Right ventricle myocardium superior (tissue), 1 donor: ENCODE measurements around the gene LMF1. TPM values are rescaled to one million over a fixed set of nuclear protein-coding genes. Genes with fewer than 3 reads are reported as not detected.
A peak's percentile ranks its signal among the peaks of the same experiment; 100 is the strongest.
"Not testable (repeated sequence)": the region's sequence is repeated elsewhere in the genome, so short reads cannot be mapped to it uniquely, and the experiment has no call there.

ENCODE experiments used
- ATAC-seq: fragments of 200-7000 bp; cut with Tn5 transposase; one replicate; pipeline ENCODE4 v1.9.1; 2020; ENCODE audit warnings: mild to moderate bottlenecking; ENCODE audit not compliant: poor library complexity
- DNase-seq: peaks from one replicate; pipeline ENCODE4 v3.0.0-alpha.2; 2020
- intact Hi-C: fragments of 100-400 bp; cut with DNase I; formaldehyde crosslinking; loops from one replicate; pipeline ENCODE4 v1.11.2; 2022
- total RNA-seq: library from RNA; stranded (reverse); fragmentation: NEBNext Ultra II Directional; extraction: Animal tissue kit (Norgen Biotek cat#: 25700); gene quantifications from one replicate; pipeline ENCODE4 v1.2.1, GENCODE V29; 2021
- donor health status: DM: no; HTN: yes; CAD: no; lungs with severe emphysema.

The LMF1 gene
- total RNA-seq, 1 donor from 2014 or later: 5.6 TPM

DNA sequence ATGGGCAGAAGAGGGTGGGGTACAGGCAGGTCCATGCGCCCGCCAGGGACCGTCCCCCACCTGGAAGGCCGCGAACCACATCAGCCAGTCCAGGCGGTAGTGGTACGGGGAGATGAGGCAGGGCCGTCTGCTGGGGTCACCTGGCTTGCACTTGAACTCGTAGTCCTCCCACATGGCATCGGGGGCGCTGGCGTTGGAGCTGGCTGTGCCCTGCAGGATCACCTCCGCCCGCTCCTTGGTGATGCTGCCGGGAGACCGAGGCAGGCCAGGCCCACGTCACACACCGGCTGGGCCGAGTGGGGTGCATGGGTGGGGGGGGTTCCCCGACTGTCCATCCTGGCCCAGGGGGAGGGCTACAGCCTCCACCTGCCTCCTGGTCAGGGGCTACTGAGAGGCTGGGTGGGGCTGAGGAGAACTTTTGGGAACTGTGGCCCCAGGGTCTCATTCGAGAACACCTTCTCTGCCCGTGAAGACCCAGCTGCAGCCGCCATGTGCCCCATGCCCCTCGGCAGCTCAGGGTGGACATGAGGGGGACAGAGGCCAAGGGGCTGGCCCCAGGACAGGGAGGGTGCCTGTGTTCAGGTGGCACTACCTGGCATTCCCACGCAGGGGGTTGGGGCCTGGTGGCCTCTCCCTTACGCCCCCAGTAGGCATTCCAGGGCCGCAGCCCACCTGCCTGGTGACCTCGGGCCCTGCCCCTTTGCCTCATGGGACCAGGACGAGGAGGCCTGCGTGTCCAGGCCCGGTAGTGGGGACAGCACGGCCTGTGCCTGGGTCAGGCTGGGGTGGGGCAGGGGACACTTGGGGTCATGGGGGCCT, 100.8 kb downstream of the LMF1 start:
- DNase-seq: peak; percentile 28
- ATAC-seq: no peak
- intact Hi-C loops: no loop called here

DNA sequence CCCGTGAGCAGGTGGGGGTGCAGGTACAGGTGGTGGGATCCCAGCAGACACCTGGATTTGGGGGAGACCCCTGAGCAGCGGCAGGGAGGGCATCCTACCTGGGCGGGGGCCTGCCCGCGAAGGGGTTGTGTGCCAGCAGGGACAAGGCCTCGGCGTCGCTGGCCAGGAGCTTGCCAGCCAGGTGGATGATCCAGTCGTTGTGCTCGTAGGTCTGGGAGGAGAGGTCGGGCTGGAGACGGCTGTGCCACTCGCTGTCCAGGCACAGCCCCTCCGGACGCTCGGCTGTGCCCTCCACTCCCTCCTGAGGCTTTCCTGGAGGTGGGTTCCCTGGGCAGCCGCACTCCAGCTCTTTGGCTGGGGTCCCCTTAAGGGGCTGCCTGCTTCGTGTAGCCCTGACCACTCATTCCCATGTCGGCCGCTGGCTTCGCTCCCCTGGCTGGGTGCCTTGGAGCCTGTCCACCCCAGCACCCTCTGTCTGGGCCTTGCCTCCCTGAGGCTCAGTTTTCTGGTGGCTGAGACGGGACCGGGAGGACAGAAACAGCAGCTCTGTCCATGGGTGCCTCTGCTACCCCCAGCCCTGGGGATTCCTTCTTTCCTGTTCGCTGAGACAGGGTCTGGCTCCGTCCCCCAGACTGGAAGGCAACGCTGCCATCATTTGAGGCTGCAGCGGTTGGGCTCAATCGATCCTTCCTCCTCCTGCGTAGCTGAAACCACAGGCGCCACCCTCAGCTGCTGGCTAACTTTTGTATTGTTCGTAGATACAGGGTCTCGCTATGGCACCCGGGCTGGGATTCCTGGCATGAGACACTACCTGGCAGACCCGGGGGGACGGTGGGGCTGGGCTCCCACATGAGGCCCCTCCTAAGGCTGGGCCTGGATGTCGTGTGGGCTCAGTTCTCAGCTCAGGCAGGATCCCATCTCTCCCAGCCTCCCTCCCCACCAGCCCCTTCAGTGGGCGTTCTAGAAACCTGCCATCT, 101.7 kb downstream of the LMF1 start:
- DNase-seq: peak; percentile 26
- ATAC-seq: no peak
- intact Hi-C loops: no loop called here

DNA sequence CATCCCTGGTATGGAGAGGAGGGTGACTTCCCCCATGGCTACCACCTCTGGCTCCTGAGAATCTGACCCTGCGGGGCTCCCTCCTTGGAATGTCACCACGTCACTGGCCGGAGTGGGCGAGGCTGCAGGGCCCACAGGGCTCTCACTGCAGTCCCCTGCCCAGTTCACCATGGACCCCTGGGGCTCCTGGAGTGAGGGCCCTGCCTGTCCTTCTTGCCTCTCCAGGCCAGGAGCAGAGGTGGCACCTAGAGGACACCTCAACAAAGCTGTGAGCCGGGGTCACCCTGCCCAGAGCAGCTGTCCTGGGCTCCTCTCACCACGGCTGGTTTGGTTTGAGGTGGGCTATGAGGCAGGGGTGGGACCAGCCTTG, 102.4 kb downstream of the LMF1 start:
- ATAC-seq: no peak
- intact Hi-C loops: no loop called here
- peak; percentile 38 for DNase-seq

DNA sequence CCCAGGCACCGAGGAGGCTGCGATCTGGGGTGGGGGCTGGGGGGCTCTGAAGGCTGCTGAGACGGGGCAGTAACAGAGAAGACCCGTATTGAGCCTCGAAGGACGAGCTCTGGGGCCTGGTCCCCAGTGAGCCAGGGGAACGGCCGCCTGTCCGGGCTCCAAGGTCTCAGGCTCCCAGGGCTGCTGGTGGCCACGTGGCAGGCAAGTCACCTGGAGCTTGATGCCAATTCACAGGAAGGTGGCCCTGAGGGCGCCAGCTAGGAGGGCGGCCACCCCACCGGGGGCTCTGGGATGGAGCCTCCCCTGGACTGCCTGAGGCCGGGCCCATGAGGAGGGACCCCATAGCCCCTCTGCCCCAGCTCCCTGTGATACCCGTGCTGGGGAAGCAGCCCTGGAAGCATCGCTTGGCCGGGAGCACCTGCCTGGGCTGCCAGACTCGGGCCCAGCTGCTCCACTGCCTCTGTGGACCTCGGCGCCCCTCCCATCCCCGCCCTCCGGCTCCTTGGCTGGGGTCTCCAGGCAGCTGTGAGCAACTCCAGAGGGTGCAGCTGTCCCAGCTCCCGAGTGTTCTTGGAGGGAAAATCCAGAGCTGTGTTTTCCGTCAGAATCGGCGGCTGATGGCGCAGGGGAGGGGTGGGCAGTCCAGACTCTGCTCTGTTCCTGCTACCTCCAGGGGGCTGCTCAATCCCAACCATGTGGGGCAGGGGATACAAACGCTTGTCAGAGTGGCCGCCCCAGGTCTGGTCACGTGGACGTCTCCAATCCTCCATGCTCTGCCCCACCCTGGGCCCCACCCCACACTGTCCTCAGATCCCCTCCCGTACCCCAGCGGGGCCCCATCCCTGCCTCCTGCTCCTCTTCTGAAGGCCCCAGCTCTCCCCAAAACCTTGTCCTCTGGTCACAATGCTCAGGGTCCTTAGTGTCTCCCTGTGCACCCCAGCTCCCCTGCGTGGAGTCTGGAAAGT, 103.1 kb downstream of the LMF1 start:
- intact Hi-C loops: no loop called here
- ATAC-seq (no peak), DNase-seq (peak; percentile 34)

DNA sequence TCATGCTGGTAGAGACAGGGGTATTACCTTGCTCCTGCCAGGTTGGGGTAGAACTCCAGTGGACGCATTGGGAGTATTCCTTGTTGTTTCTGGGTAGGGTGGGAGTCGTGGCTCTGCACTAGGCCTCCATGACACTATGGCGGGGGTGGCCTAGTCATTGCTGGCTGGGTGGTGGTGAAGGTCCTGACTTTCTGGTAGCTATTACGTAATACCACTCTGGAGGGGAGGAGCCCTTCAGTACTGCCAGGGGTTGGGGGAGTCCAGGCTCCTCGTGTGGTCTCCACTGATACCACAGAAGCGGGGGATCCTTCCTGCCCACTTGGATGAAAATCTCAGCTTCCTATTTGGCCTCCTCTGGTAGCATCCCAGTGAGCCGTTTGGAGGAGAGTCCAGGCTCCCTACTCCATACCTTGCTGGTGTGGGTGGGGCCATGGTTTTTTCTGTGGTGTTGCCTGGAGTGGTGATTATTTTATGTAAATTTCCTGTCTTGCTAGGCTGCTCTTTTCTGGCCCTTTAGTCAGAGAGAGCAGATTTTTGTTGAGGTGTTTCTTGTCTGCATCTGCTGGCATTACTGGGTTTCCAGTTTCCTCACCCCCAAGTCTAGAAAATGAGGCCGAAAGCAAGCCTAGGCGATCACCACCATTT, 104.4 kb downstream of the LMF1 start:
- ATAC-seq (no peak), DNase-seq (no peak)
- intact Hi-C loops: no loop called here

DNA sequence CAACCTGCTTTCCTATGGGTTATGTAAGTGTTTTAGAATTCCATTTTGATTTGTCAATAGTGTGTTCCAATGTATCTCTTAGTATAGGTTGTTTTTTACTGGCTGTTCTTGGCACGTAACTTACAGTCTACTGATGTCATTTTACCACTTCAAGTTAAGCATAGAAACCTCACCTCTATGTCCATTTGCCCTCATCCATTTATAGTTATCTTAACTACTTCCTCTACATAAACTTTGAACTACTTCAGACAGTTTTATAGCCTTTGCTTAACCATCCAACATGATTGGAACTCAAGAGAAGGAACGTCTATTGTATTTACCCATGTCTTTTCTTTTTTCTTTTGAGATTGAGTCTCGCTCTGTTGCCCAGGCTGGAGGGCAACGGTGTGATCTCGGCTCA, 105.8 kb downstream of the LMF1 start:
- ATAC-seq (no peak), DNase-seq (no peak)
- intact Hi-C loops: no loop called here

DNA sequence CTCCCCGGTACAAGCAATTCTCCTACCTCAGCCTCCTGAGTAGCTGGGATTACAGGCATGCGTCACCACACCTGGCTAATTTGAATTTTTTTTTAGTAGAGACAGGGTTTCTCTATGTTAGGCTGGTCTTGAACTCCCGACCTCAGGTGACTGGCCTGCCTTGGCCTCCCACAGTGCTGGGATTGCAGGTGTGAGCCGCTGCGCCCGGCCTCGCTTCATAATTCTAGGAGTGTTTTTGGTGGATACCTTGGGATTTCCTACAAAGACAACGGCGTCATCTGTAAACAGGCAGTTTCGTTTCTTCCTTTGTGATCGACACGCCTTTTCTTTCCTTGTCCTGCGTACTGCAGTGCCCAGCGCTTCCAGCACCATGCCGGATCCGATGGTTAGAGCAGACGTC, 109.3 kb downstream of the LMF1 start:
- DNase-seq (no peak), ATAC-seq (no peak)

DNA sequence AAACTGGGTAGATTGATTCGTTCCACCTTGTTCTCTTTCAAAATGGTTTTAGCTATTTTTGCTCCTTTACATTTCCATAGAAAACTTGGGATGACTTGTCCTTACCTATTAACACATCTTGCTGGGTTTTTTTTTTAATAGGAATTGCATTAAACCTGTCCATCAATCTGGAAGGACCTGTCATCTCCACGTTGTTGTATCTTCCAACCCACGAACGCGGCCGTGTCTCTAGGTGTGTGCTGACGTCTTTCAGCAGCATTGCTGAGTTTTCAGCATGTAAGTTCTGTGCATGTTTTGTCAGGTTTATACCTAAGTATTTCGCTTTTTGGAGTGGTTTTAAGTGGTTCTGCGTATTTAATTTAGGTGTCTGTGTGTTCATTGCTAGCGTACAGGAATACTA, 109.9 kb downstream of the LMF1 start:
- DNase-seq (no peak), ATAC-seq (no peak)
- intact Hi-C loops: no loop called here

More for the DNA sequence above, 109.3 kb downstream of the LMF1 start:
- intact Hi-C loops: no loop called here

DNA sequence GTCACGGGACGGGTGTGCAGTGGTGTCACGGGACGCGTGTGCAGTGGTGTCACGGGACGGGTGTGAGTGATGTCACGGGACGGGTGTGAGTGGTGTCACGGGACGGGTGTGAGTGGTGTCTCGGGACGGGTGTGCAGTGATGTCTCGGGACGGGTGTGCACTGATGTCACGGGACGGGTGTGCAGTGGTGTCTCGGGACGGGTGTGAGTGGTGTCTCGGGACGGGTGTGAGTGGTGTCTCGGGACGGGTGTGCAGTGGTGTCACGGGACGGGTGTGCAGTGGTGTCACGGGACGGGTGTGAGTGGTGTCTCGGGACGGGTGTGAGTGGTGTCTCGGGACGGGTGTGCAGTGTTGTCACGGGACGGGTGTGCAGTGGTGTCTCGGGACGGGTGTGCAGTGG, 111.8 kb downstream of the LMF1 start:
- DNase-seq, intact Hi-C loops, ATAC-seq: not testable (repeated sequence)

DNA sequence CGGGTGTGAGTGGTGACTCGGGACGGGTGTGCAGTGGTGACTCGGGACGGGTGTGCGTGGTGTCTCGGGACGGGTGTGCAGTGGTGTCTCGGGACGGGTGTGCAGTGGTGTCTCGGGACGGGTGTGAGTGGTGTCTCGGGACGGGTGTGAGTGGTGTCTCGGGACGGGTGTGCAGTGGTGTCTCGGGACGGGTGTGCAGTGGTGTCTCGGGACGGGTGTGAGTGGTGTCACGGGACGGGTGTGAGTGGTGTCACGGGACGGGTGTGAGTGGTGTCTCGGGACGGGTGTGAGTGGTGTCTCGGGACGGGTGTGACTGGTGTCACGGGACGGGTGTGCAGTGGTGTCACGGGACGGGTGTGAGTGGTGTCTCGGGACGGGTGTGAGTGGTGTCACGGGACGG, 112.3 kb downstream of the LMF1 start:
- ATAC-seq, intact Hi-C loops, DNase-seq: not testable (repeated sequence)

DNA sequence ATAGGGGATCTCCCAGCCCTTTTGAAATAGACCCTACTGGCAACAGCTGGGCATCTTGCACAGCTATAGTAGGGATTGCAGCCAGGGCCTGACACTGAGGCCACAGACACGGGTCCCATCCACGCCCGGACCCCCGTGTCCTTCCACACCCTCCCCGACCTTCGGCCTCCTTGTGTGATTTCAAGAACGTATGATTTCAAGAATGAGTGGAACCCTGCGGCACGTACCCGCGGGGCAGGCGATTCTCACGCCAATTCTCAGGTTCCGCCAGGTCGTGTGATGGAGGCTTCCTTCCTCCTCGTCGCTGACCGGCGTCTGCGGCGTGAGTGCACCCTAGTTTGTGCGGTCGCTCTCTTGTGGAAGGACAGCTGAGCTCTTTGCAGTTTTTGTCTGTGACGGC, 114.0 kb downstream of the LMF1 start:
- intact Hi-C loops: no loop called here
- no peak for DNase-seq
- no peak for ATAC-seq

DNA sequence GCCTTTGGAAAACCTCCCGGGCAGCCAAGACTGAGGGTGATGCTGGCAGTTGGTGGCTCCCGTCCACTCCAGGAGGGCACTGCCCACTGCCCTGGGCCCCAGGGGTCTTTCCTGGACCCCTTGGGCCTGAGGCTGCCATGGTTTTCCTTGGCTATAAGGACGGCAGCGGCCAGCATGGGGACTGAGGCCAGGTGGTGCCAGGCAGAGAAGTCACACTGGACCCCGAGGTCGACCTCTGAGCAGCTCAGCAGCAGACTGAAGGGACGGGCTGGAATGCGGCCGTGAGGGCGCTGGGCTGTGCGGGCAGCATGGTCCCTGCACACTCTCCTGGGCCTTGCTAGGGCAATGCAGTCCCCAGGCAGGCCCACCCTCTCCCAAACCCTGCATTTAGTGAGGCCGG, 114.7 kb downstream of the LMF1 start:
- ATAC-seq (no peak), DNase-seq (no peak)
- intact Hi-C loops: no loop called here

DNA sequence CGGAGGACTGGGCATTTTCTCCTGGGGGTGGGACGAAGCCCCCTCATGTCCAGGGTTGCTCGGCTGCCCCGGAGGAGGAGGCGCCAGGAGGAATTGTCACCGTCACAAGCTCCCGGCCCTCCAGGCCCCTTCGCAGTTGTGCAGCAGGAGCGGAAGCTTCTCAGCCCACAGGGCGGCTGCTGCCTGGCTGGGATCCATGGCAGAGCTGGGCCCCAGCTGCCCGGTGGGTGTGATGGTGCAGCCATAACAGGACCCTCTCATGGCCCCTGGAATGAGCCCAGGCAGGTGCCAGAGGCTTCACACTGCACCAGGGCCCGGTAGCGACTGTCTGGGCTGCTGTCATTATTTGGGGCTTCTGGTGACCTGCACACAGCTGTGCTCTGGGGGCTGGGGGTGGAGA, 115.3 kb downstream of the LMF1 start:
- DNase-seq (no peak), ATAC-seq (no peak)
- intact Hi-C loops: no loop called here

DNA sequence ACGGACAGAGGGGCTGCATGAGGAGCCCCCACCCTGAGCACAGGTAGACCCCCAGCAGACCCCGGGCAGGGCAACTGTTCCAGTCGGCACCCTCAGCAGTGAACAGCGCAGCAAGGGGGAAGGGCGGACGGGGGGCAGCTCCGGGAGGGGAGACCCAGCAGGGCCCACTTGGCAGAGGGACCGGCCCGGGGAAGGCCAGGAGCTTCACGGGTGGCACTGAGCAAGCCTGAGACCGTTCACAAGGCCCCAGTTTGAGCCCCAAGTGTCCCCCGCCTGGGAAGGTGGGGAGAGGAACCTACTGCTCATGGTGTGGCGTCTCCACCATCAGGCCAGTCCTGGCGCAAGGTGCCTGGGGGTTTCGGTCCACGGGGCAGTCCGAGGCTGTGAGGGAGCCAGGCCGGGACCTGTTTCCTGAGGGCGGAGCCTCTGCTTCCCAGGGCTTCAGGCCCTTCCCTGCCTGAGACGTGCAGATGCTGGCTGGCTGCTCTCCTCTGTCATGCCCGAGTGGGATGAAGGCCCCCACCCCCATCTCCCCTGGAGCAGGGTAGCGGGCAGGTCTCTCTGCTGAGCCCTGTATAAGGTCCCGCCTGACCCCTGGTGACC, 115.9 kb downstream of the LMF1 start:
- DNase-seq: no peak
- no peak for ATAC-seq
- intact Hi-C loops: no loop called here

DNA sequence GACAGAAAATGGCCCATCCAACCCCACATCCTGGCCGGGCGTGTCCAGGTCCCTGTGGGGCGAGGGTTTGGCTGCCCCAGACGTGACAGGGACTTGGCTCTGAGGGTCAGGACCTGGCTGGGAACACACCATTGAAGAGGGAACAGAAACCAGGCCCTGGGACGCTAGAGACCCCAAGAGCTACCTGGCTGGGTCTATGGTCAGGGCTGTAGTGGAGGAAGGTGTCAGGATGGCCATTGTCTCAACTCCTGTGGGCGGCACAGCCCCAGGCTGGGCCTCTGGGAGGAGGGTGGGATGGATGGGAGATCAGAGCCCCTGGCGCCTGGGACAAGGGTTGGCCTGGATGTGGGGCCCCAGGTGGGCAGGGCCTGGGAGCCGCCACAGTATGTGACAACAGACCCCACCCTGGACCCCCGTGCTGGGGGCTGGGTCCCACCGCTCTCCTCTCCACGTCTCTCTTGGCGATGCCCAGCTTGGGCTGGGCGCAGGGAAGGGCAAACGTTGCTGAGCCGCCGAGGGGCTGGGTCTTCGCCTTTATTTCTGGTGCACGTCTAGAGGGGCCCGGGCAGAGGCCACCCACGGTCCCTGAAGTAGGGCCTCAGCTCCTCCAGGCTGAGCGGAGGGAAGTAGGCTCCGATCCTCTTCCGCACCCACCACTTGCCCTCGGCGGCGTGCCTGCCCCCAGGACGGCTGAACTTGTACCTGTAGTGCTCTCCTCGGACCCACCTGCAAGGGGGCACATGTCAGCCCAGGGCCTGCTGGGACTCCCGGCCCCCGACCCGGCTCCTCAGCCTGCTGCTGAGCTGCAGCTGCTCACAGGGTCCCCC, 116.6 kb downstream of the LMF1 start:
- intact Hi-C loops: no loop called here
- DNase-seq: no peak
- no peak for ATAC-seq

DNA sequence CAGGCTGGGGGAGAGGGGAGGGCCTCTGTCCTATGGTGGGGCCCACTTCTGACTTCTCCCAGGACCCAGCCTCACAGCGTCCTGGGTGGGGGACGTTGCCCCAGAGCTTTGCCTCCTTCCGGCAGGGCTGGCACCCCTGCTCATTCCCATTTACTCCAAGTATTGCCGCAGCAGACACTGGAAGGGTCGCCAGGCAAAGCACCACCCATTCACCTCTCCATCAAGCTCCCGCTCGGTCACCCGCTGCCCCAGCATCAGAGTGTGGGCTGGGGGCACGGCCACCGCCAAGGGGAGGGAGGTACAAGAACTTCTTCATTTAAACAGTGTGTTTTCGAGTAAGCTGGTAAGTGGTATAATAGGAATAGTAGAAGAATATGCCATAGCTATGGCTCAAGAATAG, 117.5 kb downstream of the LMF1 start:
- no peak for DNase-seq
- intact Hi-C loops: no loop called here
- ATAC-seq: no peak
